CD4-positive, alpha-beta T cell treated with Interleukin-1 beta for 1 hour (primary cell): Measurements from ENCODE around the gene SEMA4G.
A peak's percentile ranks its signal among the peaks of the same experiment; 100 is the strongest.

Source experiments
- DNase-seq, 2 donors: peaks; one replicate each; pipeline ENCODE4 v3.0.0-alpha.2; 2020 to 2022

The SEMA4G gene

GRCh38 chr10:100993986-100994708, 24.8 kb downstream of the SEMA4G start:
- no peak for DNase-seq

GRCh38 chr10:100995181-100995580, 25.9 kb downstream of the SEMA4G start:
- no peak for DNase-seq

GRCh38 chr10:100996678-100997359, 27.5 kb downstream of the SEMA4G start:
- peak in 1 of 2 donors; percentile 33 for DNase-seq

GRCh38 chr10:100997360-100998182, 28.3 kb downstream of the SEMA4G start:
- DNase-seq = peak; percentile 65 to 68

- DNase-seq = peak; percentile 63 to 66
These were observed 29.1 kb downstream of the SEMA4G start for GRCh38 chr10:100998183-100998990.

GRCh38 chr10:100998991-100999741, 29.9 kb downstream of the SEMA4G start:
- peak; percentile 80 to 81 for DNase-seq

- no peak for DNase-seq
These were observed 30.4 kb downstream of the SEMA4G start, which contains the start of gene LZTS2 for GRCh38 chr10:100999742-101000126. TSS of gene LZTS2 (plus strand) at chr10:100999808. CDS start at chr10:101002539, 2,731 bp downstream.

- no peak for DNase-seq
These were observed 31.0 kb downstream of the SEMA4G start for GRCh38 chr10:101000127-101000914.

- no peak for DNase-seq
These were observed 31.8 kb downstream of the SEMA4G start for GRCh38 chr10:101000915-101001658.

- no peak for DNase-seq
These were observed 32.3 kb downstream of the SEMA4G start for GRCh38 chr10:101001659-101002035.

GRCh38 chr10:101002456-101002855, 33.2 kb downstream of the SEMA4G start:
- no peak for DNase-seq

GRCh38 chr10:101003639-101004206, 34.4 kb downstream of the SEMA4G start:
- no peak for DNase-seq

- no peak for DNase-seq
These were observed 36.1 kb downstream of the SEMA4G start for GRCh38 chr10:101005361-101005760.

- DNase-seq = no peak
These were observed 36.7 kb downstream of the SEMA4G start for GRCh38 chr10:101005869-101006567.

- DNase-seq = no peak
These were observed 37.3 kb downstream of the SEMA4G start for GRCh38 chr10:101006593-101007098.

- DNase-seq = no peak
These were observed 37.9 kb downstream of the SEMA4G start for GRCh38 chr10:101007099-101007711.

GRCh38 chr10:101007915-101008822, 38.9 kb downstream of the SEMA4G start:
- no peak for DNase-seq
